OCI-LY1 (cell line): ENCODE data around the gene B3GALT6.

Experiments used
- H2AFZ ChIP-seq: fragments of 200-600 bp; sonication (generic), shearing (Covaris generic); 2 replicates; pipeline ENCODE4 v1.6.0; 2014; ENCODE audit warnings: antibody characterized with exemption, mild to moderate bottlenecking, low read length
- H3F3A ChIP-seq: fragments of 200-600 bp; sonication (generic), shearing (Covaris generic); 2 replicates; pipeline ENCODE4 v1.6.0; 2014; ENCODE audit warnings: mild to moderate bottlenecking, antibody characterized with exemption, low read length, moderate library complexity; ENCODE audit not compliant: insufficient read depth
- H3K27ac ChIP-seq: fragments of 200-600 bp; sonication (generic); 2 replicates; pipeline ENCODE4 v1.5.1; 2014; ENCODE audit warnings: low read length, mixed run types, mild to moderate bottlenecking, low read depth; ENCODE audit not compliant: poor library complexity, severe bottlenecking
- H3K27me3 ChIP-seq: fragments of 200-600 bp; sonication (generic); 2 replicates; pipeline ENCODE4 v1.6.0; 2014; ENCODE audit warnings: antibody characterized with exemption, mild to moderate bottlenecking, low read length, moderate library complexity; ENCODE audit not compliant: insufficient read depth
- H3K36me3 ChIP-seq: fragments of 200-600 bp; sonication (generic); 2 replicates; pipeline ENCODE4 v1.6.1; 2014; ENCODE audit warnings: mild to moderate bottlenecking, antibody characterized with exemption, low read length, moderate library complexity, mixed read lengths; ENCODE audit not compliant: insufficient read depth
- H3K4me1 ChIP-seq: fragments of 200-600 bp; sonication (generic); 2 replicates; pipeline ENCODE4 v1.5.1; 2014; ENCODE audit warnings: mild to moderate bottlenecking, low read length, moderate library complexity; ENCODE audit not compliant: insufficient read depth, severe bottlenecking
- H3K4me2 ChIP-seq: fragments of 200-600 bp; sonication (generic), shearing (Covaris generic); 2 replicates; pipeline ENCODE4 v1.6.1; 2014; ENCODE audit warnings: low read length
- H3K4me3 ChIP-seq: fragments of 200-600 bp; sonication (generic); 2 replicates; pipeline ENCODE4 v1.5.1; 2014; ENCODE audit warnings: low read length, low read depth, mild to moderate bottlenecking, mixed read lengths; ENCODE audit not compliant: poor library complexity, severe bottlenecking
- H3K79me2 ChIP-seq: fragments of 200-600 bp; shearing (Covaris generic); 2 replicates; pipeline ENCODE4 v1.6.1; 2016; ENCODE audit warnings: mixed run types, low read length, mixed read lengths; ENCODE audit not compliant: insufficient read depth
- H3K9ac ChIP-seq: fragments of 200-600 bp; sonication (generic), shearing (Covaris generic); 2 replicates; pipeline ENCODE4 v1.6.1; 2014; ENCODE audit warnings: mild to moderate bottlenecking, low read length, mixed read lengths
- H3K9me2 ChIP-seq: fragments of 200-600 bp; sonication (generic), shearing (Covaris generic); 2 replicates; pipeline ENCODE4 v1.6.1; 2014; ENCODE audit warnings: low read depth, mild to moderate bottlenecking, low read length, mixed read lengths
- H3K9me3 ChIP-seq: fragments of 200-600 bp; shearing (Covaris generic); 2 replicates; pipeline ENCODE4 v1.6.1; 2014; ENCODE audit warnings: low read length, mixed read lengths
- H4K20me1 ChIP-seq: fragments of 200-600 bp; sonication (generic), shearing (Covaris generic); 2 replicates; pipeline ENCODE4 v1.6.0; 2016; ENCODE audit warnings: mild to moderate bottlenecking, low read length; ENCODE audit not compliant: insufficient read depth
- CTCF ChIP-seq: fragments of 200-600 bp; sonication (generic), shearing (Covaris generic); IDR thresholded peaks from 2 replicates; pipeline ENCODE4 v1.5.1; 2017; ENCODE audit warnings: mild to moderate bottlenecking, antibody characterized with exemption, low read length, moderate library complexity, mixed read lengths
- EZH2 ChIP-seq: fragments of 200-600 bp; sonication (generic), shearing (Covaris generic); IDR thresholded peaks from 2 replicates; pipeline ENCODE4 v1.8.0; 2017; ENCODE audit warnings: borderline replicate concordance, mixed run types, mild to moderate bottlenecking, antibody characterized with exemption, low read length, moderate library complexity, mixed read lengths

The B3GALT6 gene

GRCh38 chr1:1245178-1245816, 13.3 kb downstream of the B3GALT6 start:
- H3K27me3 ChIP-seq = peaks cover 20% of the 10 kb centered on the region; the same call in 1 of the 2 replicates
- no peak overlapping the region for H2AFZ ChIP-seq
- no peak overlapping the region for H3K4me3 ChIP-seq
- no peaks in the 10 kb centered on the region for H3K9me2 ChIP-seq
- H3K4me2 ChIP-seq = no peak overlapping the region
- no peaks in the 10 kb centered on the region for H3F3A ChIP-seq
- no peak overlapping the region for H3K9ac ChIP-seq
- no peaks in the 10 kb centered on the region for H4K20me1 ChIP-seq
- TF ChIP-seq CTCF (no peak), EZH2 (no peak)
- no peaks in the 10 kb centered on the region for H3K9me3 ChIP-seq
- no peaks in the 10 kb centered on the region for H3K79me2 ChIP-seq
- H3K4me1 ChIP-seq = no peaks in the 10 kb centered on the region
- no peak overlapping the region for H3K27ac ChIP-seq
- no peaks in the 10 kb centered on the region for H3K36me3 ChIP-seq

GRCh38 chr1:1245817-1246576, 14.0 kb downstream of the B3GALT6 start:
- no peaks in the 10 kb centered on the region for H3K9me2 ChIP-seq
- no peak overlapping the region for H3K9ac ChIP-seq
- peaks cover 20% of the 10 kb centered on the region; the same call in 1 of the 2 replicates for H3K27me3 ChIP-seq
- H3K79me2 ChIP-seq = no peaks in the 10 kb centered on the region
- H3F3A ChIP-seq = no peaks in the 10 kb centered on the region
- no peak overlapping the region for H3K4me3 ChIP-seq
- no peak overlapping the region for H2AFZ ChIP-seq
- no peaks in the 10 kb centered on the region for H3K9me3 ChIP-seq
- H4K20me1 ChIP-seq = no peaks in the 10 kb centered on the region
- no peak overlapping the region for H3K4me2 ChIP-seq
- TF ChIP-seq EZH2 (no peak), CTCF (no peak)
- no peaks in the 10 kb centered on the region for H3K36me3 ChIP-seq
- no peak overlapping the region for H3K27ac ChIP-seq
- peaks cover 7% of the 10 kb centered on the region for H3K4me1 ChIP-seq

DNA sequence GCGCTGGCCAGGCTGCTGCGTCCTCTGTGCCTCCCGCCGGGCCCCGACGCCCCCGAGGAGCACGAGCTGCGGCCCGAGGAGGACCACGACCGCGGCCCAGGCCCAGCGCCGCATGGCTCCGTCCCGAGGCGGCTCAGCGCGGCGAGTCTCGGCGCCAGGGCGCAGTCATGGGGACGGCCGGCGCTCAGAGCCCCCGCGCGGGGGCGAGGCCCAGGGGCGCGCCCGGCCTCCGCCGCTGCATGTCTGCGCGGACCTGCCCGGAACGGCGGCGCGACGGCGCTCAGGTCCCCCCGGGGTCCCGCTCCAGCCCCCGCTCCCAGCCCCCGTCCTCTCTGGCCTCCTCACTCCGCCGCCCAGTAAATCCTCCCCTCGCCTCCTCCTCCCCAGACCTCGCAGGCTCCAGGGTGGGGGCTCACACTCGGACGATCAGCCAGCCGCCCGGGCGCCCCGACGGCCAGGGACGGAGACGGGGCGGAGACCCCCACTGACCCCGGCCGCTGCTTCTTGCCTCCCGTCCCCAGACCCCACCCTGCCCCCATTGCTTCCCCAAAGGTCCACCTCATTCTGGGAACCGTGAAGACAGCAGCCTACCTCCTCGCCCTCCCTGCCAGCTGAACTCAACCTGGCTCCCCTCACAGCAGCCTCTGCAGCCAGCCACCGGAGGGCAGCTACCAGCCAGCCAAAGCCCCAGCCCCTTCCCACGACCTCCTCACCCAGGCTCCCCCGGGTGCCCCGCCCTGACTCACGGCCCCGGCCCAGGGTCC, 14.7 kb downstream of the B3GALT6 start, which contains the start of gene C1QTNF12:
TSS of gene C1QTNF12 (minus strand) at position 146 of the 764 bp plus-strand sequence. CDS start at position 114, 32 bp downstream.
- no peaks in the 10 kb centered on the region for H3K79me2 ChIP-seq
- H3K4me1 ChIP-seq = peaks cover 9% of the 10 kb centered on the region
- no peak within 1 kb of the TSS for H3K27ac ChIP-seq
- H3K9ac ChIP-seq = no peak within 1 kb of the TSS
- H3F3A ChIP-seq = no peaks in the 10 kb centered on the region
- no peaks in the 10 kb centered on the region for H4K20me1 ChIP-seq
- no peak within 1 kb of the TSS for H3K4me3 ChIP-seq
- no peaks in the 10 kb centered on the region for H3K36me3 ChIP-seq
- TF ChIP-seq EZH2 (no peak), CTCF (no peak)
- H3K9me3 ChIP-seq = no peaks in the 10 kb centered on the region
- no peak within 1 kb of the TSS for H2AFZ ChIP-seq
- H3K27me3 ChIP-seq = peaks cover 15% of the 10 kb centered on the region; the same call in 1 of the 2 replicates
- no peaks in the 10 kb centered on the region for H3K9me2 ChIP-seq
- H3K4me2 ChIP-seq = no peak within 1 kb of the TSS
